Urinary bladder (tissue), 4 donors: ENCODE data around the gene RAD52. TPM values are rescaled to one million over a fixed set of nuclear protein-coding genes. Genes with fewer than 3 reads are reported as not detected.

ENCODE experiments used
- DNase-seq: peaks from one replicate; pipeline ENCODE4 v3.0.0-alpha.2; 2015; ENCODE audit errors: extremely low spot score
- H3K27ac ChIP-seq: one replicate; pipeline ENCODE4 v1.5.1; 2013; ENCODE audit warnings: low read depth, mild to moderate bottlenecking, moderate library complexity
- H3K36me3 ChIP-seq: one replicate; pipeline ENCODE4 v1.6.1; 2013; ENCODE audit warnings: mild to moderate bottlenecking, moderate library complexity; ENCODE audit not compliant: insufficient read depth
- H3K4me1 ChIP-seq: one replicate; pipeline ENCODE4 v1.6.1; 2013; ENCODE audit warnings: mild to moderate bottlenecking, moderate library complexity; ENCODE audit not compliant: insufficient read depth
- H3K4me3 ChIP-seq: one replicate; pipeline ENCODE4 v1.5.1; 2013; ENCODE audit warnings: low read depth, low read length
- WGBS: extraction: QIAGEN DNeasy Blood & Tissue Kit; methylation state at CpG from one replicate; pipeline ENCODE4 v1.1.7; 2013; 5-methylcytosine and 5-hydroxymethylcytosine counted together
- polyA plus RNA-seq: library from polyadenylated mRNA; stranded (reverse); fragments of 200-250 nt; gene quantifications from one replicate; pipeline ENCODE4 v1.2.3, GENCODE V29; 2013
- total RNA-seq: library from RNA; depleted of rRNA; stranded (reverse); fragments of >200 nt; gene quantifications from one replicate; pipeline ENCODE4 v1.2.3, GENCODE V29; 2014
- donor health status: healthy with polysubstance abuse.
- donor health status: healthy.

The RAD52 gene
- total and polyA plus RNA-seq, 2 donors, result 10.3 to 31.6 TPM

GRCh38 chr12:916712-917445, 32.6 kb downstream of the RAD52 start:
- no peak overlapping the region for H3K4me3 ChIP-seq
- WGBS, result 83% methylated on average over 23 of the region's 23 CpGs
- H3K4me1 ChIP-seq, result no peaks in the 10 kb centered on the region
- no peak overlapping the region for H3K27ac ChIP-seq
- DNase-seq, result no peak
- H3K36me3 ChIP-seq, result peaks cover 3% of the 10 kb centered on the region

DNA sequence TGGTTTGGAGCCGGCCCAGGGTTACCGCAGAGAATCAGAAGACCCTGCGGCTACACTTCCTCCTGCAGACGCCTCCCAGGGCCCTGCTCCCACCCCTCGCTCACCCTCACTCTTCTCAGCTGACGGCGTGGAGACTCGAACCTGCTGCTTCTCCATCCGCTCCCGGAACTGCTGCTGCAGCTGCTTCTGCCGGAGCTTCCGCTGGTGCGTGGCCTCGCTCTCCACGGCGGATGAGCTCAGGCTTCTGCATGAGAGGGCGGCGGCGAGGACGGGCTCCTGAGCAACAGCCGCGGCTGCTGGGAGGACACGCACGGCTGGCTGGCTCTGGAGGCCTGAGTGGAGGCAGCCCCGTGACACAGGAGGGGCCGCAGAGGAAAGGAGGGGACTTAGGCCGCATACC, 33.3 kb downstream of the RAD52 start:
- Histone ChIP-seq H3K36me3 (peaks cover 3% of the 10 kb centered on the region), H3K27ac (no peak overlapping the region), H3K4me1 (no peaks in the 10 kb centered on the region), H3K4me3 (no peak overlapping the region)
- 93% methylated on average over 27 of the region's 27 CpGs for WGBS
- DNase-seq, result no peak

GRCh38 chr12:915090-915489, 34.4 kb downstream of the RAD52 start:
- H3K36me3 ChIP-seq, result peaks cover 3% of the 10 kb centered on the region
- H3K4me1 ChIP-seq, result no peaks in the 10 kb centered on the region
- DNase-seq, result no peak
- H3K27ac ChIP-seq, result no peak overlapping the region
- no peak overlapping the region for H3K4me3 ChIP-seq
- 70% methylated on average over 5 of the region's 5 CpGs for WGBS

DNA sequence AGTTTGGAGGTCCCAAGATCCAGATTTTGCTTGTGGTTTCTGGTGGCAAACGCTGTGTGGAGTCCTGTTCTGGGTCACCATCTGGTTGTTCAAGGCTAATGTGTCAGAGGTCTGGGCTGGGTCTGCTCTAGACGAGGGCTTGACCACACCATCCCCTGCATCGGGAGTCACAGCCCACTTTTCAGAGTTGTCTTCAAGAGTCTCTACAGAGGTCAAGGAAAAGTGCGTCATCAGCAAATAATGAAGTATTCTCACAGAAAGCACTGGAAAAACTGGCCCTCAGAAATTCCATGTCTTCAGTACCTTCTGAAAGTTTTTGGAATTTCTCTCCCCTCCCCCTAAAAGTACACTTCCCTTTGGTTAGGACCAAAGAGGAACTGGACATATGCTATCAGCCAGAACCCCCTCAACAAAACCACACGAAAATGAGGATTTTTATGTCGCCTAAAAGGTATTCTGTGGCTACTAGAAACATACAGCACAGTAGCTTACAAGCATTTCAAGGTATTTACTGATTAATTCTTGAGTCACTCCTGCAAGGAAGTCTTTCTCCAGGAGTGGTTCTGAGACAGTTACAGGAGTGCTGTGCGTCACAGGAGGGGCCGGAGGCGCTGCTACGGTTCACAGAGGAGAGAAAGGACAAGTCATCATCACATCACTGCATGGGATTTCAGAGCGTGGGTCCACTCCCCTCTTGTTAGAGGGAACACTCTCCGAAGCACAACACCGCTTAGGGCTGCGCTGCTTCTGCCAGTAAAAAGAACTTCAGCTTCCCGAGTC, 35.4 kb downstream of the RAD52 start:
- DNase-seq, result no peak
- H3K27ac ChIP-seq, result no peak overlapping the region
- H3K4me3 ChIP-seq, result no peak overlapping the region
- no peaks in the 10 kb centered on the region for H3K4me1 ChIP-seq
- H3K36me3 ChIP-seq, result peaks cover 5% of the 10 kb centered on the region
- WGBS, result 86% methylated on average over 15 of the region's 15 CpGs

DNA sequence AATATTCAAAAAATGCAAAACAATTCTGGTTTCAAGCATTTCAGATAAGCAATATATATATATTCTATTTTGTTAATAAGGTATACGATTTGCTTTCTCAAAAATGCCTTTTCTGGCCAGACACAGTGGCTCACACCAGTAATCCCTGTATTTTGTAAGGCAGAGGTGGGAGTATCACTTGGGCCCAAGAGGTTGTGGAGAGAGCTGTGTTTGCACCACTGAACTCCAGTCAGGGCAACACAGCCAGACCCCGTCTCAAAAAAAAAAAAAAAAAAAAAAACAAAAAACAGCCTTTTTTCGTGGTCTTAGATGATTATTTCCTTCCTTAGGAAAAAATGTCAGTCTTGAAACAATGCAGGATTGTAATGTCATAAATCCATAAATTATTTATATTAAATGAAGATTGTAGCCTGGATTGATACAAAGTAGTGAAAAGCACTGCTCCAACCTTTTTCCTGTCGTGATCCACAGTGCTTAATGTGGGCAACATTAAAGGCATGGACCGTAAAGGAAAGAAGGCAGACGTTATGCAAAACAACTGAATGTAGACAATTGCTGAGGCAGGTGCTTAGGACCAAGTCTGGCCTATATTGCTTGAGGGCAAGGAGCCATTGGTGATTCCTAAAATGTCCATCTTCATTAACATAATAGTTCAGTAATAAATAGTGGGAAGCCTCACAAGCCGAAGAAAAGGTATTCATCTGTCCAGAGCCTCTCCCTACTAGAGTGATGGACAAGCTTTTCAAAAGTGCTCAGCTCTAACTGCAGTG, 36.8 kb downstream of the RAD52 start:
- Histone ChIP-seq H3K27ac (no peak overlapping the region), H3K4me3 (no peak overlapping the region), H3K4me1 (no peaks in the 10 kb centered on the region), H3K36me3 (peaks cover 7% of the 10 kb centered on the region)
- 75% methylated on average over 7 of the region's 7 CpGs for WGBS
- DNase-seq, result no peak

GRCh38 chr12:911191-911826, 38.2 kb downstream of the RAD52 start:
- no peak overlapping the region for H3K4me3 ChIP-seq
- no peak for DNase-seq
- 62% methylated on average over 10 of the region's 10 CpGs for WGBS
- no peak overlapping the region for H3K27ac ChIP-seq
- H3K36me3 ChIP-seq, result peaks cover 7% of the 10 kb centered on the region
- H3K4me1 ChIP-seq, result no peaks in the 10 kb centered on the region

DNA sequence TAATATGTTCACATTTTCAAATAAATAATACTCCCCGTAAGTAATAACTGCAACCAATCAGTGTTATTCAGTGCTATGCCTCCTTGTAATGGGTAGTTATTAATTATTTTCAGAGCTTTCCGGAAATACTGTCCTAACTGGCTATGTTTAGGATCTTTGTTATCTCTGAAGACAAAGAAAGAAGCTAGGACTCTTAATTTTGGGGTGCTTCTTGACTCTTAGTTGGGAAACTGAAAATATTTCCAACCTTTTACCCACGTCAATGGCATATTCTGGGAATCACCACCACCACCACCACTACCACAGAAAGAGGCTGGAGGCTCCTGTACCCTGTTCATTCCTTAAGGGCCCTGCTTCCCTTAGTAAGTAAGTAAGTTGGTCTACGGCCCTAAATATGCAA, 39.1 kb downstream of the RAD52 start:
- WGBS, result 81% methylated on average over 4 of the region's 4 CpGs
- H3K36me3 ChIP-seq, result peaks cover 4% of the 10 kb centered on the region
- DNase-seq, result no peak
- no peak overlapping the region for H3K4me3 ChIP-seq
- H3K27ac ChIP-seq, result no peak overlapping the region
- H3K4me1 ChIP-seq, result no peaks in the 10 kb centered on the region

DNA sequence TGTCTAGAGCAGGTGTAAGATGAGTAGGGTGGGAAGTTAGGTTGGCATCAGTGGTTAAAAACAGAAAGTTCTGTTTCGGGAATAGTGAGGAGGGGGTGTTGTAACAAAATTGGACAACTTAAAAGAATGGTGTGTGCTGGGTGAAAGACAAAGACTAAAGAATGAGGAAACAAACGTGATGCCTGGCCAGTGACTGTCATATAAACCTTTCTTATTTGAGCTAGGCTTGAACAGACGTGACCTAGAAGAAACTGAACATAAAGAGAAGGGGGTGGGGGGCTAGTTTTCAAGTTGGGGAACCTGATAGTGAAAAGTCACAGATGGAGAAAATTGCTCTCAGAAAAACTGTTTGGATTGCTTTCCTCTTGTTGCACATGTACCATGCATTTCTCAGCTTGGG, 39.6 kb downstream of the RAD52 start:
- DNase-seq, result no peak
- no peaks in the 10 kb centered on the region for H3K4me1 ChIP-seq
- peaks cover 6% of the 10 kb centered on the region for H3K36me3 ChIP-seq
- WGBS, result 71% methylated on average over 3 of the region's 3 CpGs
- no peak overlapping the region for H3K4me3 ChIP-seq
- H3K27ac ChIP-seq, result no peak overlapping the region

DNA sequence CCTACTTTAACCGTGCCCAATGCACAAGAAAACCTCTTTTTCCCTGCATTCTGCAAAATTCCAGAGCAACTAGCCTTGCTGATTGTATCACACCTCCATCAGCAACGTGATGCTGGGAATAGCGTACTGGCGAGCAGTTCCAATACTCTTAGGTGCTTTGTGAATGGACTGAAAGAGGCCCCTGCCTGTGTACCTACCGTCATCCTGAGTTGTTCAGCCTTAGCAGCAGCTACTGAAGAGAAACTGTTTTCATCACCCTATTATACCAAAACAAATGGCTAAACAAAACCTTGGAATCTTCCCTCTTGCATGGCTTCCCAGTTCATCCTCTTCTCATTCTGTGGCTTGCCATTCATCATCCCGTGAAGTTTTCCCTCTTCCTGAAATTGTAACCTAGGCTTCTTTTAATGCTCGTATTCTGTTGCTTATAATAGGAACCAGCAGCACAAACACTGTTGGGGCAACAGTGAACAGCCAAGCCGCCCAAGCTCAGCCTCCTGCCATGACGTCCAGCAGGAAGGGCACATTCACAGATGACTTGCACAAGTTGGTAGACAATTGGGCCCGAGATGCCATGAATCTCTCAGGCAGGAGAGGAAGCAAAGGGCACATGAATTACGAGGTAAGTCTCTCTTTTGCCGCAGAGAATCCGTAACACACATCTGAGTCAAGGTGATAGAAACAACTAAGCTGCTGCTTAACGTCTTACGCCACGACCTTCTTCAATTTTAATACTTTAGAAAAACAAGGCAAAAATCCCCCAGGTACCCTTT, 41.9 kb downstream of the RAD52 start:
- H3K27ac ChIP-seq, result no peak overlapping the region
- peaks cover 6% of the 10 kb centered on the region for H3K36me3 ChIP-seq
- H3K4me3 ChIP-seq, result no peak overlapping the region
- no peak for DNase-seq
- no peaks in the 10 kb centered on the region for H3K4me1 ChIP-seq
- 80% methylated on average over 16 of the region's 16 CpGs for WGBS

DNA sequence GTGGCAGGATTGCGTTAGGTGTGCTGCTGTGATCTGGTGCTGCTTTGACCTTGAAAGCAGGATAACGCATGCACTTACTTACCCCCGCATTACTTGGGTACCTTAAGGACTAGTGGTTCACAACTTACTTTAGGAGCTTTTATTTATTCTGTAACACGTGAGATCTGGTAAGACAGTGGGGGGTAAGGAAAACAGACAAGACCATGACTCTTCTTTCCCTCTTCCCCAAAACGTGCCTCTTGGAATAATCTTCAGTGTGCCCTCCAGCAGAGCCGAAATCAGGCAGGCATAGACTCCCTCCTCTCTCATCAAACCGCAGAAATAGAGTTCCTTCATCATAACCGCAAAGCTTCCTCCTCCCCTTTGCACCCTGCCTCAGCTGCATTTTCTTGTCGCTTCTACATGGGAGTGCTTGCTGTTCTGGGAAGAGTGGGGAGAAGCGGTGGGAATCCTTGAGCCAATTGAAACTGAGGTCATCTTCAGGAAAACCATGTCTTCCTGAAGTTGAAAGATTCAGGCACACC, 43.4 kb downstream of the RAD52 start:
- no peak for DNase-seq

GRCh38 chr12:905261-906031, 44.0 kb downstream of the RAD52 start:
- no peak for DNase-seq
- Histone ChIP-seq H3K4me1 (no peaks in the 10 kb centered on the region), H3K27ac (no peak overlapping the region), H3K36me3 (peaks cover 8% of the 10 kb centered on the region), H3K4me3 (no peak overlapping the region)
- 89% methylated on average over 9 of the region's 9 CpGs for WGBS

More for the DNA sequence above, 43.4 kb downstream of the RAD52 start:
- H3K36me3 ChIP-seq, result peaks cover 8% of the 10 kb centered on the region
- H3K4me3 ChIP-seq, result no peak overlapping the region
- 90% methylated on average over 10 of the region's 10 CpGs for WGBS
- H3K4me1 ChIP-seq, result no peaks in the 10 kb centered on the region
- no peak overlapping the region for H3K27ac ChIP-seq

- DNase-seq, result peak; percentile 14
- H3K36me3 ChIP-seq, result peaks cover 6% of the 10 kb centered on the region
- H3K4me3 ChIP-seq, result no peak overlapping the region
- H3K4me1 ChIP-seq, result no peaks in the 10 kb centered on the region
- no peak overlapping the region for H3K27ac ChIP-seq
- WGBS, result 65% methylated on average over 5 of the region's 5 CpGs
Measured at GRCh38 chr12:904010-904414, 45.5 kb downstream of the RAD52 start.
